ENCODE results near the gene NRP1. TPM values are rescaled to one million over a fixed set of nuclear protein-coding genes. Genes with fewer than 3 reads are reported as not detected.

NRP1 gene
- total RNA-seq, 1 experiment from 2014 or later = 3.0 TPM

- ATAC-seq (no peak), DNase-seq (ENCODE audit: low spot score) (no peak)
- no peaks in the 10 kb centered on the region for H3K9me3 Mint-ChIP-seq
- no peak for TF ChIP-seq ATF3 (CRISPR knock-in tag; conservative IDR thresholded peaks at IDR 0.05)
- no peak for TF ChIP-seq TEAD4 (CRISPR knock-in tag; IDR thresholded peaks at IDR 0.05)
- TF ChIP-seq FOXP1 (CRISPR knock-in tag; IDR thresholded peaks at IDR 0.05; ENCODE audit: borderline replicate concordance) = no peak
- TF ChIP-seq NR3C1 (CRISPR knock-in tag; conservative IDR thresholded peaks at IDR 0.05; ENCODE audit: low read depth) = no peak
- TF ChIP-seq SMAD4 (CRISPR knock-in tag; IDR thresholded peaks at IDR 0.05) = no peak
- no peak for TF ChIP-seq PRRX2 (CRISPR knock-in tag; IDR thresholded peaks at IDR 0.05)
- no peak for TF ChIP-seq MLX (CRISPR knock-in tag; IDR thresholded peaks at IDR 0.05)
- no peak for TF ChIP-seq NFYB (CRISPR knock-in tag; conservative IDR thresholded peaks at IDR 0.05; ENCODE audit: low read depth)
- no peak for TF ChIP-seq FOXP4 (CRISPR knock-in tag; IDR thresholded peaks at IDR 0.05)
- TF ChIP-seq OVOL2 (CRISPR knock-in tag; IDR thresholded peaks at IDR 0.05; ENCODE audit: borderline replicate concordance) = no peak
- TF ChIP-seq E2F4 (CRISPR knock-in tag; IDR thresholded peaks at IDR 0.05; ENCODE audit: borderline replicate concordance, low read depth) = no peak
- TF ChIP-seq STAT6 (CRISPR knock-in tag; conservative IDR thresholded peaks at IDR 0.05; ENCODE audit: low read depth) = no peak
- TF ChIP-seq ZSCAN18 (CRISPR knock-in tag; IDR thresholded peaks at IDR 0.05) = no peak
- TF ChIP-seq ZNF532 (CRISPR knock-in tag; IDR thresholded peaks at IDR 0.05; ENCODE audit: borderline replicate concordance) = no peak
- TF ChIP-seq FOXJ3 (CRISPR knock-in tag; IDR thresholded peaks at IDR 0.05; ENCODE audit: borderline replicate concordance) = no peak
- CTCF ChIA-PET = interaction anchor here (0.6 to 1.0 kb wide), 2 partner anchors 40 to 1763 kb away, joined by 3 read pairs; no protein-coding TSS in a partner anchor
- no peaks in the 10 kb centered on the region for H3K27me3 Mint-ChIP-seq (ENCODE audit: low read depth)
- H3K36me3 Mint-ChIP-seq = no peaks in the 10 kb centered on the region
- no peak overlapping the region for H3K27ac Mint-ChIP-seq
- peaks cover 13% of the 10 kb centered on the region for H3K4me1 Mint-ChIP-seq
- POLR2A ChIA-PET = no interaction called here
- no peak overlapping the region for H3K4me3 Mint-ChIP-seq
Observed at GRCh38 chr10:33196377-33196706, 138.1 kb downstream of the NRP1 start.

Measured in WTC11 (cell line).